DMS53 (cell line): Measurements from ENCODE around the gene ABCA2.
A peak's percentile ranks its signal among the peaks of the same experiment; 100 is the strongest.

Experiments used
- DNase-seq: peaks from one replicate; lab custom pipeline; 2025; lab: John Stamatoyannopoulos, UW

The ABCA2 gene

DNA sequence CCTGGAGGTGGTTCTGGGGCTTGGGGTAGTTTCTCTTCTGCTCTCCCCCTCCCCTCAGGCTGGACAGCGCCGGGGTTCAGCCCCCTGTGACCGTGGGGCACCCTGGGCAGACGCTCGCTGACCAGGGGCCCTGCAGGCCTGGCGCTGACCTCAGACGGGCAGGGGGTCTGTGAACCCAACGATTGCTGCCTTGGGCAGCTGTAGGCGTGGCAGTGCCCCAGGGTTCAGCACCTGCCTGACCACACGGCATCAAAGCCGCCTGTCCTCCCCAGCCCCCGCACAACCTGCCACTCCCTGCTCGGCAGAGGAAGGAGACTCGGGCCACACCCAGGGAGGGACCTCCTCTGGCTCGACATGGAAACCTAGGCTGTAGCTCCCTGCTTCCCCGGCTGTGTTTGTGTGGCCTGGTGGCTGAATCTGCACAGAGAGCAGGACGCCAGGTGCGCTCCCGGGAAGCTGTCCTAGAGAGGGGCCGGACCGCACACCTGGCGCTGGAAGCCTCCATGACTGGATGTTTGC is 63.8 kb downstream of the ABCA2 start:
- peak; percentile 87 for DNase-seq

DNA sequence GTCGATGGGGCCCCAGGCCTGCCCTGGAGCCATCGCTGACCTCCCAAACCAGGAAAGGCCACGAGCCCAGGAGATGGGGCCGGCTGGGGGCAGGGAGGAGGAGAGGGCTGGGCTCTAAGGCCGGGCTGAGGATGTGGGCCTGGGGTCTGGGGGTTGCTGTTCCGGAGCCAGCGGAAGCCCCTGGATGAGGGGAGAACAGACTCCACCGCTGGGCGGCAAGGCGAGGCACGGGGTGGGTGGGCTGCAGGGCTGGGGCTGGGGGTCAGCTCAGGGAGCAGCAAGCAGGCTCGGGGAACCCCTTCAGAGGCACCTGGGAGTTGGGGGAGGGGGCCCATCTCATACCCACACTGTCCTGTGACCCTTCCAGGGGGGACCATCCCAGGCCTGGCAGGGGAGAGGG is 64.3 kb downstream of the ABCA2 start:
- DNase-seq: no peak

DNA sequence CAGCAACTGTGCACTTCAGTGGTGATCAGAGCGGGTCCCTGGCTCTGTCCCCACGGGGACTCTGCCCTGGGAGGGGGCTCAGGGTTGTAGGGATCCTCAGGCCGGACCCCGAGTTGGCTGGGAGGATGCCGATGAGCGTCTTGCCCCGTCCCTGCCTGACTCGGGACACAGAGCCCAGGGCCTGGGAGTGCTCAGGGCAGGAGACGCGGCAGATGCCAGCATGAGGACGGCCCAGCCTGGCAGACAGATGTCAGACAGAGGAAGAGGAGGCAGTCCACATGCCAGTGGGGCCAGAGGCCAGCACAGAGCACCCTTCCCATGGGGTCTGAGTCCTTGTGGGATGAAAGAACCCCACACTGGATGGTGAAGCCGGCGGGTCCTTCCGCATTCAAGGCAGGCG is 64.7 kb downstream of the ABCA2 start:
- DNase-seq: no peak

DNA sequence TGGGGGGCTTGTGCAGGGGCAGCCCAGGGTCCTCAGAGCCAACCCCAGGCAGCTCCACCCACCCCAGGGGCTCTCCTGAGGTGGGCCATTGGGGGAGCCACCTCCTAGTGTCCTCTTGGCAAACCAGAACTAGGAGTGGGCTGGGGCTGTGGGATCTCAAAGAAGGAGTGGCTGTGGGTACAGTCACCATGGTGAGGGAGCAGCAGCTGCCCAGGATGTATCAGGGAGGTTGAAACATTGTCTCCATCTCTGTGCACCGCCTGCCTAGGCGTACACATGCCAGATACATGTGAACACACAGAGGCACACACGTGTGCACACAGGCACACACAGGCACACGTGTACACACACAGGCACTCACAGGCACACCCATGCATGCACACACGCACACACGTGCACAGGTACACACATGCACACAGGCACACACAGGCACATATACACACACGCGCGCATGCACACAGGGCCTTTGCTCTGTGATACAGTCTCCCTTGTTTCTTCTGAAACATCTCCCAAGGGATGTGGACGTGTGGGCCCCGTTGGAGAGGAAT is 65.3 kb downstream of the ABCA2 start:
- DNase-seq: no peak

DNA sequence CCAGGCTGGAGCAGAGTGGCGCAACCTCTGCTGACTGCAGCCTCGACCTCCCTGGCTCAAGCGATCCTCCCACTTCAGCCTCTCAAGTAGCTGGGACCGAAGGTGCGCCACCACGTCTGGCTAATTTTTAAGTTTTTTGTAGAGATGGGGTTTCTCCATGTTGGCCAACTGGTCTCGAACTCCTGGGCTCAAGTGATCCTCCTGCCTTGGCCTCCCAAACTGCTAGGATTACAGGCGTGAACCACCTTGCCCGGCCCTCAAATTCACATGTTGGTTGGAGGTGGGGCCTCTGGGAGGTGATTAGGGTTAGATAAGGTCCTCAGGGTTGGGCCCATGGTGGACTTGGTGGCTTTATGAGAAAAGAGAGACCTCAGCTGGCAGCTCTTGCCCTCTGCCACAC is 65.9 kb downstream of the ABCA2 start:
- no peak for DNase-seq

DNA sequence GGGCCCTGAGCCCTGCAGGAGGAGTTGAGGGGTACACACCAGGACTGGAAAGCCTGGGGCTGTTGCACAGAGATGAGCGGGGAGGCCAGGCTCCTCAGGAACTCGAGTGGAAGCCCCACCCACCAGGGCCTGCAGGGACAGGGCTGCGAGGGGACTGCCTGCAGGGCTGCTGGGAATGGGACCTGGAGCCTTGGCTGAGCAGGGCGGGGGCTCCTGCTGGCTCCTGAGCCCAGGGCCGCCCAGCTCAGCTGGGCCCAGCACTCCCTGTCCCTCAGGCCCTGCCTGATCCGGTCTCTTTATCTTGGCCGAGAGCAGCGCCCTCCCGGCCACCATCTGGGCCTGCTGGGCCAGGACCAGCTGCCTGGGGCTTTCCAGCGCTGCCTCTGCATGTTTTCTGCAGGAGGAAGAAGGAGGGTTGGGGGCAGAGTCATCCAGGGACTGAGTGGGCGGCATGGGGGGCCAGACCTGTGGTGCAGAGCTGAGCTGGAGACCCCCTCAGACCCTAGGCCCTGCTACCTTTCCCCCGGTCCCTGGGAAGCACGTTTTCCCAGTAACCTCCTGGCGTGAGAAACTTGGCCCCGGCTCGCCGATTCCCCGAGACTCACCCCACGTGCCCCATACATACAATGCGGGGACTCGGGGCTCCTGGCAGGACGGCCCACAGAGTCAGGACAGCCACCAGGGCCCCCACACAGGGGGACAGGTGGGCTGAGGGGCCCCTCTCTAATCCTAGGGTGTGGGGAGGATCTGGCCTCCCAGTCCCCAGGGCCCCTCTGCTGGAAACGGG is 66.6 kb downstream of the ABCA2 start:
- no peak for DNase-seq

DNA sequence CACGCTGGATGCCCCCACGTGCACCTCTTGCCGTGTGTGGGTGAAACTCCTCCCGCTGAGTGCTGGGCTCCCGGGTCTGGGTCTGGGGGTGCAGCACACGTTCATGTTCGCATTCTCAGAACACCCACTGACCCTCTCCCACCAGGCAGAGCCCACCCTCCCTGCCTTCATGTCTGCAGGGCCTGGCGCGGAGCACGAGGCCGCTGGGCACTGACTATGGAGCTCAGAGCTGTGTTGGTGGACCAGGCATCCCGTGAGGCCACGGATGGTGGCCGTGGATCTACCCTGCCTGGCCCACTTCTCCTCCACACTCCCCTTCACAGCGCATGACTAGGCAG is 67.1 kb downstream of the ABCA2 start:
- DNase-seq: no peak

DNA sequence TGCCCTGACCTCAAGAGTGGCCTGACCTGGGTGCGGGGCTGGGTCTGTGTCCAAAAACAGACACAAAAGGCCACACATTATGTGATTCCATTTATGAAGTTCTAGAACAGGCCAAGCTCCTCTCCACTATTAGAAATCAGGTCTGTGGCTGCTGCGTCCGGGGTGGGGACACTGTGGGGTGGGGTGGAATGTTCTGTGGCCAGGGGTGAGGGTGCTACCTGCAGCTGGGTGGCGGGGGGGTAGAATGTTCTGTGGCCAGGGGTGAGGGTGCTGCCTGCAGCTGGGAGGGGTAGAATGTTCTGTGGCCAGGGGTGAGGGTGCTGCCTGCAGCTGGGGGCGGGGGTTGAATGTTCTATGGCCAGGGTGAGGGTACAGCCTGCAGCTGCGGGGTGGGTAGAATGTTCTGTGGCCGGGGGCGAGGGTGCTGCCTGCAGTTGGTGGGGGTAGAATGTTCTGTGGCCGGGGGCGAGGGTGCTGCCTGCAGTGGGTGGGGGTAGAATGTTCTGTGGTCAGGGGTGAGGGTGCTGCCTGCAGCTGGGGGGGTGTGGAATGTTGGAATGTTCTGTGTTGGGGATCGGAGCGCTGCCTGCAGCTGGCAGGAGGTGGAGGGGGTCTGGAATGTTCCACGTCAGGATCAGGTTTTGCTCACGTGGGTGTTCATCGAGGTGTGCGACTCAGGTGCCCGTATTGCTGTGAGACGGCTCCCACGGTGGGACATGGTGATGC is 67.7 kb downstream of the ABCA2 start:
- no peak for DNase-seq

DNA sequence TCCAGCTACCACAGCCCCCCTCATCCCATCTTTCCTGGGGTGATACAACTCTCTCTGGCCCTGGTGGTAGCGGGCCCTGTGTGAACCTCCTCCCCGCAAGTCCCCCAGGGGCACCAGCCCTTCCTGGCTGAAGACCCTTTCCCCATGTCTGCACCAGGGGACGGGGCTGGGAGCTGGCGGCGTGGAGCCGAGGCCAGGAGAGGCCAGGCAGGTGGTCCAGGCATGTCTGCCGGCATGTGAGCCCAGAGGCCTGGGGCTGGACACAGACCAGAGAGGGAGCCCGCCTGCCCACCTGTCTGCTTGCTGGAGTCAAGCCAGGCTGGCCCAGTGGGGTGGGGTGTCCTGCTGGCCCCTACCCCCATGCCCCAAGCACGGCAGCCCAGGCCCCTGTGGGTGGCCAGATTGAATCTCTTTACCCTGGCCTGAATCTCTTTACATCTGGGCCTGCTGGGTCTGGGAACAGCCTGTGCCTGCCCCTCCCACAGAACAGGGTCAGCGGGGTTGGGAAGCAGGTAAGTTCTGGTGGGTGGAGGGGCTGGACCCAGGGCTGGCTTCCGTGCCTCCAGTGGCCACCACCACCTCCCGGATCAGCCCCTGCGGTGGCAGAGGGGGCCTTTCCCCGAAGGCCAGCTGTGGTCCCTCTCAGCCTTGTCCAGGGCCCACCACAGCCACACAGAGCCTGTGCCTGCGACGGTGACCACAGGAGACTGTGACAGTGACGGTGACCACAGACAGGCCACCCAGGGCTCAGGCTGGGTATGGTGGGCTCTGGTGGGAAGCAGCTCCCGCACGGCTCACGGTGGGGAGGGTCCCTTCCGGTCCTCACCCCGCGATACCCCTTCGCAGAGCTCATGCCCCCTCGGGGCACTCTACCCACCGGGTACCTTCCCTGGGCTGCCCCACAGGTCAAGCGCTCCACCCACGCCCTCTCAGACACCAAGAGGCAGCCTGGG is 68.9 kb downstream of the ABCA2 start:
- DNase-seq: no peak

DNA sequence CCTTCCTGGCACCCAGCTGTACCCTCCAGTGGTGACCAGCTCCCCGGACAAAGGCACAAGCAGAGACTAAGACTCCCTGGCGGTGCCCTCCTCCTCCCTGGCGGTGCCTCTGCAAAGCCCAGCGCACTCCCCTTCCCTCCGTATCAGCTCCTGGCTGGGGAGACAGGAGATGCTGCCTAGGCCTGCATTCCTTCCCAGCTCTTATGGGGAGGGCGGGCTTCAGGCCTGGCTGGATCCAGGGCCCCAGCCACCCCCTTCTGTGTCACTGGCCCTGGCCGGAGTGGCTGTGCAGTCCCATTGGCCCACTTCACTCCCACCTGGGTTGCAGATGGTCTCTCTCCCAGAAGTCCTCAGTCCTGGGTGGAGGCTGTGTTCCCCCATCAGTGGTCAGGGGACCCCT is 69.6 kb downstream of the ABCA2 start:
- DNase-seq: no peak

DNA sequence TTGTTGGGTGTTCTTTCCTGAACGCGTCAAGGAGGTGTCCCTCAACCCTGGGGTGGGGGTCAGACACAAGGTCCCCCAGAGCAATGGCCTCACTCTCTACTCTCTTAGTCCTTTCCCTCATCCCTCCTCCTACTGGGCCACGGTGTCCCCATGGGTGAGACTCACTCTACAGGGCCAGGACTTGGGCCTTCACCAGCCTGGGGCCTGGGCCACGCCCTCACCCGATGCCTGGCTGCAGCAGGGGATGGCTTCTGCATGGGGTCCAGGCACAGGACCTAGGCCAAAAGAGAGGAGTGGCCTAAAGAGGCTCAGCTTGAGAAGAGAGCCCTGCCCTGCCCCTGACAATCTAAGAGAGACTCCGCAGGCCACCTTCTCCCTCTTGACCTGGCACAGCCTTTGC is 70.1 kb downstream of the ABCA2 start:
- DNase-seq: no peak

DNA sequence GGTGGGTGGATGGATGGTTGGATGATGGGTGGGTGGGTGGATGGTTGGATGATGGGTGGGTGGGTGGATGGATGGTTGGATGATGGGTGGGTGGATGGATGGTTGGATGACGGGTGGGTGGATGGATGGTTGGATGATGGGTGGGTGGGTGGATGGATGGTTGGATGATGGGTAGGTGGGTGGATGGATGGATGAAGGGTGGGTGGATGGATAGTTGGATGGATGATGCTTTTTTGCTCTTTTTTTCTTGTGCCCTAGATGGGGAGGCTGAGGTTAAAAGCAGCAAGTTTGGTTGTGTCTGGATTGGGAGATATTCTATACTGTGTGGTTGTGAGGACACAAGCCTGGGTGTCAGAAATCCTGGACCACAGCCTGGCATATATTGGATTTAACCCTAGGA is 70.6 kb downstream of the ABCA2 start:
- no peak for DNase-seq
